ENCODE results near the gene IQCC.

Gene IQCC

GRCh38 chr1:32195972-32196823 is 9.3 kb upstream of the IQCC start:
- peak; percentile 53 for DNase-seq

DNA sequence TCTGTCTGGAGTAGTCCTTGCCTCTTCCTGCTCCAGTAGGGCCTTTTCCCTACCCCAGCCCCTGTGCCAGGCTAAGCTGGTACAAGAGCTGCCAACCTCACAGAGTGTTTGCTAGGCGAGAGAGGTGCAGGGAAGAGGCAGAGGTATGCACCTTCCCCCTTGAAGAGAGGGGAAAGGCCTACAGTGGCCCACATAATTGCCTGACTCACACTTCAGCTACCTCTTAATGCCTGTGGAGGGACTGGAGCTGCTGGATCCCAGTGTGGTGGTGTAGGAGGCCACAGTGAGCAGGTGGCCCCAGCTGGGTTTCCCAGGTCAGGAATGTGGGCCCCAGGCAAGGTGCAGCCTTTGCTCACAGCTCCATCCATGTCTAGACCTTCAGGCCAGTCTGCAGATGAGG is 8.4 kb upstream of the IQCC start:
- no peak for DNase-seq

DNA sequence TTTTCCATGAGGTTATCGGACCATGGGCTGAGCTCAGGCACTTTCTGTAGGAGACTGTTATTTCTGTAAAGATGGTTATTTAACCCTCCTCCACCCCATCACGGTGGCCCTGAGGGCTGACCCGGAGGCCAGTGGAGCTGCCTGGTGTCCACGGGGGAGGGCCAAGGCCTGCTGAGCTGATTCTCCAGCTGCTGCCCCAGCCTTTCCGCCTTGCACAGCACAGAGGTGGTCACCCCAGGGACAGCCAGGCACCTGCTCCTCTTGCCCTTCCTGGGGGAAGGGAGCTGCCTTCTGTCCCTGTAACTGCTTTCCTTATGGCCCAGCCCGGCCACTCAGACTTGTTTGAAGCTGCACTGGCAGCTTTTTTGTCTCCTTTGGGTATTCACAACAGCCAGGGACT is 7.6 kb upstream of the IQCC start:
- no peak for DNase-seq

- no peak for DNase-seq
These were observed 7.0 kb upstream of the IQCC start for GRCh38 chr1:32198237-32199042.

GRCh38 chr1:32199043-32199716 is 6.3 kb upstream of the IQCC start:
- DNase-seq = no peak

- DNase-seq = no peak
These were observed 5.8 kb upstream of the IQCC start for GRCh38 chr1:32199717-32200072.

DNA sequence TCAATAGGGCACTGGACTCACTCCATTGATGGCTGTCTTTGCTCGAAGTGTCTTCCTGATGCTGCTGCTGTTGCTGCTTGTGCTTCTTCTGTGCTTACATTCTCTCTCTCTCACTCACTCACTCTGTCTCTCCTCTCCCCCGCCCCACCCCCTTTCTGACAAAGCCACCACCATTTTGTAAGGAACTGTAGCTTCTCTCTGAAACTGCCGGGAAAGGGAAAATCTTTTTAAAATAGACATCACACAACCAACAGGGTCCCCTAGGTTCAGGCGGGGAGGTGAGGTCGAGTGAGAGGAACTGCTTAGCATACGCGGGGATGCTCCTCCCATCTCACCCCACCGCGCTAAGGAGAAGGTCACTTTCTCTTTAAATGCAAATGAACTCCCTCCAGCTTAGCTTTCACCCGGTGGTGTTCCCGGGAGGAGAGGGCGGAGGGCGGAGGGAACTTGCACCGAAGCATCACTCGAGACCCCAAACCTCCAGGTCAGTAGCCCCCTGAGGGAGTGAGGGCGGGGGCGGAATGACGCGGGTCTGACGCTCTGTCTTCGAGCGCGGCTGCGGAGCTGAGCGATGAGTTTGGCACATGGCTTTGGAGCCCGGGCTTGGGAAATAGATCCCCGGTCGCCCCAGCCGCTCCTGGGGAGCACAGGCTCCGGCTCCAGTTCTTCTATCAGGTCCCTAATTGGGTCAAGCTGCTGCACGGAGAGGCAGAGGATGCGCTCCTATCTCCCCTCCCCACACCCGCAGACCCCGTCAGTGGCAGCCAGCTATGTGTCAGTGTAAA is 5.1 kb upstream of the IQCC start, which contains the start of gene CCDC28B:
CCDC28B (plus strand) TSS at position 370 of the 785 bp plus-strand sequence. CDS start 1,341 bp downstream, outside the sequence.
- DNase-seq = peak; percentile 64

- DNase-seq = peak; percentile 85
These were observed 4.2 kb upstream of the IQCC start for GRCh38 chr1:32201011-32201855.

DNA sequence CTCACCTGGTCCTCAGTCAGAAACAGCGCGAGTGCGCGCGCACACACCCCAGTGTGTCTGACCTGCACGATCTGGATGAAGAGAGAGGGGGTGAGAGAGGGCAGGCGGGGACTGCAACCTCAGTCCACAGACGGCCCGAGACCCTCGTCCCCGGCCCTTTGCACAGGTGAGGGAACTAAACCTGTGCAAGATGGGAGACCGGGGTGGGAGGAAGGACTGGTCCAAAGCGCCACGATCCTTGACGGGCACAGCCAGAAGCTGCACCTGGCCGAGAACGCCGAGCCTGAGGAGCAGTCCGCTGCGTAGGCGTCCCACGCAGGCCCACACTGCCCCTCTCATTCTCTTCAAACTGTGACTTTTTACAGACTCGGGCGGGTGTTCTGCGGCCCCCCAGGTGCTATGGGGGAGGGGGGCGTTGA is 519 bp upstream of the IQCC start:
- DNase-seq = no peak

GRCh38 chr1:32208469-32208868 is 3.0 kb downstream of the IQCC start:
- no peak for DNase-seq

DNA sequence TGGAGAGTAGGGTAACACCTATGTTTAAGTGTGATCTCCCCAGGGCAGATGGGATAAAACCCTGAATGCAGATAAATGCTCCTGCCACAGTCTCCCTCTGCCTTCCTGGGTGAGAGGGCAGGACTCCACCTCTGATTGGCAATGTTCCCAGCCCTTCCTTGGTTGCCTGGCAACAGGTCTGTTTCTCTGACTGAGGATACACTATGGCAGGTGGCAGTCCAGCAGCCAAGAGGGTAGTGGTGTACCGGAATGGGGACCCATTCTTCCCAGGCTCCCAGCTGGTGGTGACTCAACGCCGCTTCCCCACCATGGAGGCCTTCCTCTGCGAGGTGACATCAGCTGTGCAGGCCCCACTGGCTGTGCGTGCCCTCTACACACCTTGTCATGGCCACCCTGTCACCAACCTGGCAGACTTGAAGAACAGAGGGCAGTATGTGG is 3.4 kb downstream of the IQCC start, which contains the start of gene DCDC2B:
DCDC2B (plus strand) TSS at position 199 of the 438 bp plus-strand sequence; CDS start at position 204, 5 bp downstream.
- DNase-seq = peak; percentile 20

DNA sequence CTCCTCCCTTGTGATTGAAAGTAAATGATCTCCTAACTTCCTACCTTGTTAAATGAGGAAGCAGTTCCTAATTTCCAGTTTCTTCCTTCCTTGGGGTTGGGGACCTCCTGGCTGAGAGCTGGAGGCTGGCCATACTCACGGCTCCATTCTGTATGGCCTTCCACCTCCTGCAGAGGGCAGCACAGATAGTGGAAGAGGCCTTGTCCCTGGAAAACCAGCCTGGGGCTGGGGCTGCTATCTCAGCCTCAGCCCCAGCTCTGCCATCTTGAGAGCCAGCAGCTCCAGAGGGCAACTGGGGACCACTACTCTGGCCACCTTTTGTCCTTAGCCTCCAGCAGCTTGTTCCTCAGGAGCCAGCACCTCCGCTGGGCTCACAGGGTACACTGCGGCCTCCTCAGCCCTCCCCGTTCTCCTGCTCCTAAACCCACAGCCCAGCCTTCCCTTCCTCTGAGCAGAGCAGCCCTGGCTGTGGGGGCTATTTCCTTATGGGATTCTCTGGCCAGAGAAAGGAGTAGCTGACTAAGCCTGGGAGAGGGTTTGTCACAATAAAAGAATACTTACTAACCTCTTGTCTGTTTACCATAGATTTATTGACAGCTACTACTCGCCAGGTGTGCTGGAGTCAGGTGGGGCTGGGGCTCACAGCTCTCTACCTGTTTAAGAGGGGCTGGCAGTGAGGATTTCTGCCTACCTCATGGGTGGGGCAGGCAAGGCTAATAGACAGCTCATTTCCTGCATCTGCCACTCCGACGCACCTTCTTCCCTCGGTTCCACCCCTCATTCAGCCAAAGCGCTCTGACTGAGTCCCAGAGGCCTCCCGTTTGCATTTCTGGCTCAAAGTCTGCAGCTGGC is 10.4 kb downstream of the IQCC start:
- peak; percentile 69 for DNase-seq

DNA sequence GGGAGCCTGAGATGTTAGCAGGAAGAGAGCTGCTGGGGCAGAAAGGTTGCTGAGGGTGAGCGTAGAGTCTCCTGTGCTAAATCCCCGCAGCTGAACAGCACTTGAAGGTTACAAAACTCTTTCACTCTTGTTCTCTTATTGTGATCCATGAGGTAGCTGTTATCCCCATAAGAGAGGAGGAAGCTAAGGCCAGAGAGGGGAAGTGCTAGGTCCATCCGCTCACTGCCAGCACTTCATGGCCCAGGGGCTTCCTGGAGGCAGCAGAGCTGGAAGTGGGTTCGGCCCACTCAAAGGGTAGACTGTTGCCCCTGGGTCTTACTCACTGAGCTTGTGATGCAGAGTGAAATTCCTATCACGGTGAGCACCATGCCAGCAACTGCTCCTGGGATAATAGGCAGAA is 11.1 kb downstream of the IQCC start:
- no peak for DNase-seq

DNA sequence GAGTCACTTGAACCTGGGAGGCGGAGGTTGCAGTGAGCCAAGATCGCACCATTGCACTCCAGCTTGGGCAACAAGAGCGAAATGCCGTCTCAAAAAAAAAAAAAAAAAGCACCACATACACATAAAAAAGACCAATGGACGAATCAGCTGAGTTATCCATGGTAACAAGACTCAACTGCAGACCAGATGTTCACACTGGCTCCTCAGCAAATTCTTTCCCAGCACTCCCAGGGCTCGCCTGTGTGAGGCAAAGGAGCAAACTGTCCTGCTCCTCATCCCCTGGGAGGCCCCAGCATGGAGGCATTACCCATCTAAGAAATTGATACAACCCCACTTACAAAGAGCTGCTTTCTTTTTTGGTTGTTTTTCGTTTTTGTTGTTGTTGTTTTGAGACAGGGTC is 13.6 kb downstream of the IQCC start:
- DNase-seq = no peak

GRCh38 chr1:32220746-32221580 is 15.5 kb downstream of the IQCC start:
- DNase-seq = no peak

DNA sequence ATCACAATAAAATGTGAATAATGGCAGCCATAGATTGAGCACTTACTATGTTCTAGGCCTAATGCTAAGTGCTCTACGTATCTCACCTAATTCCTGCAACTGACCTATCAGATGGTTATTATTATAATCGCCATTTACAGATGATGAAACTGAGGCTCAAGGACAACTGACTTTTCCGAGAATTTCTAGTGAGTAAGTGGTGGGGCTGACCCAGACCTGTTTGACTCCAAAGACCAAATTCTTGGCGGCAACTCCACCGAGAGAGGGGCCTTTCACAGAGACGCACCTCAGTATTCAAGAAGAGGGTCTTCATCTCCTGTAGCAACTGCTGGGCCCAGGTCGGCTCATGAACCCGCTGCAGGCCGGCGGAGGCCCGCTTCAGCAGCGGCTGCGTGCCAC is 16.1 kb downstream of the IQCC start:
- DNase-seq = no peak

DNA sequence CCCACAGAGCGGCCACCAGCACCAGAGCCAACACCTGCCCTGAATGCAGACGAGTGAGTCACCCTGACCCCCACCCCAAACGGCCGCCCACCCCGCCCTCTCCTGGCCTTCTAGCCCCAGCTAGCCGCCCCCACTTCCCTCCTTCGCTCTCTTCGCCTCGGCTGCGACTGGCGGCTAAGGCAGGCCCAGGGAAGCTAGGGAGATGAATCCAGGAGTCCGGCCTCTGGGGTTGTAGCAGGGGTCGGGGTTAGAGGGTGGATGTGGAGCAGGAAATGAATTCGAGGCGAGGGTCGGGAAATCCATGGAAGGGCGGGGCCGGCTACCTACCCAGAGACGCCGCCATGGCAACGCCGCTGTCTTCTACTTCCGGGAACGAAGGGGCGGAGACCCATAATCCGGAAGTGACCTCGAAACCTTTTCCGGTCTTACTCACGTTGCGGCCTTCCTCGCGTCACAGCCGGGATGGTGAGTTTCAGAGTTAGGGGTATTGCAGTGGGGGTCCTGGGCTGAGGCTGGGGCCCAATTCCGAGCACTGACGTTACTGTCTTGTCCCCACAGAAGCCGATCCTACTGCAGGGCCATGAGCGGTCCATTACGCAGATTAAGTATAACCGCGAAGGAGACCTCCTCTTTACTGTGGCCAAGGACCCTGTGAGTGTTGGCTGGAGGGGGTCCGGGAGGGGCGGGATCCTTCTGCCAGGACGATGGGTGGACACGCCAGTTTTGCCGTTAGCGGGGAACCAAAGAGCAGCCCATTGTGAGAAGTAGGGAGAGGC is 16.7 kb downstream of the IQCC start, which contains the start of the genes EIF3I and TMEM234:
EIF3I (plus strand) TSS at position 428 of the 776 bp plus-strand sequence; CDS start at position 463, 35 bp downstream.
TMEM234 (minus strand) TSS at position 374 of the 776 bp plus-strand sequence; CDS start at position 343, 31 bp downstream.
- DNase-seq = peak; percentile 94

DNA sequence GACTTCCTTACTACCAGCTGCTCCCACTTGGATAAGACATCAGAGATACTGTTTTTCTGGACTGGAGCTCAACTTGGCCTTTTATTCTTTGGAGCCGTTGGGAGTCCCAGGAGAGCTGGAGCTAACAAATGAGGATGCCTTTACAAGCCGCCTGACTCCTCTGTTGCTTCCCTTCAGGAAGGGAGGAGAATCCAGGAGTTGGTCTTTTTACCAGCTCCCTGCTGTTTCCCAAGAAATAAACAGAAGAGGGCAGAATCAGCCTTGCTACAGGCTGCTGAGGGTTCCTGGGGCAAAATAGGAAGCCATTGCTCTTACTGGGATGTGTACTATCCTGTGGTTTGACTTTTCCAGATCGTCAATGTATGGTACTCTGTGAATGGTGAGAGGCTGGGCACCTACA is 18.2 kb downstream of the IQCC start:
- no peak for DNase-seq
